HUES48 (cell line): Measurements from ENCODE around the gene BICD1.

Experiments
- H3K27ac ChIP-seq: one replicate; pipeline ENCODE4 v1.7.0; 2013; ENCODE audit warnings: low read depth, low read length, inconsistent platforms
- H3K27me3 ChIP-seq: 2 replicates; pipeline ENCODE4 v1.6.1; 2013; ENCODE audit warnings: mild to moderate bottlenecking, low read length; ENCODE audit not compliant: control insufficient read depth, insufficient read depth
- H3K36me3 ChIP-seq: 2 replicates; pipeline ENCODE4 v1.6.1; 2013; ENCODE audit warnings: low read length; ENCODE audit not compliant: control insufficient read depth, insufficient read depth
- H3K4me1 ChIP-seq: 2 replicates; pipeline ENCODE4 v1.6.1; 2013; ENCODE audit warnings: mild to moderate bottlenecking, low read length; ENCODE audit not compliant: control insufficient read depth, insufficient read depth
- H3K4me3 ChIP-seq: 2 replicates; pipeline ENCODE4 v1.5.1; 2013; ENCODE audit warnings: mild to moderate bottlenecking, low read depth, low read length
- H3K9ac ChIP-seq: 2 replicates; pipeline ENCODE4 v1.6.1; 2013; ENCODE audit warnings: mild to moderate bottlenecking, low read depth, low read length, moderate library complexity
- H3K9me3 ChIP-seq: 2 replicates; pipeline ENCODE4 v1.6.1; 2013; ENCODE audit warnings: low read length; ENCODE audit not compliant: control insufficient read depth, insufficient read depth

Gene BICD1

DNA sequence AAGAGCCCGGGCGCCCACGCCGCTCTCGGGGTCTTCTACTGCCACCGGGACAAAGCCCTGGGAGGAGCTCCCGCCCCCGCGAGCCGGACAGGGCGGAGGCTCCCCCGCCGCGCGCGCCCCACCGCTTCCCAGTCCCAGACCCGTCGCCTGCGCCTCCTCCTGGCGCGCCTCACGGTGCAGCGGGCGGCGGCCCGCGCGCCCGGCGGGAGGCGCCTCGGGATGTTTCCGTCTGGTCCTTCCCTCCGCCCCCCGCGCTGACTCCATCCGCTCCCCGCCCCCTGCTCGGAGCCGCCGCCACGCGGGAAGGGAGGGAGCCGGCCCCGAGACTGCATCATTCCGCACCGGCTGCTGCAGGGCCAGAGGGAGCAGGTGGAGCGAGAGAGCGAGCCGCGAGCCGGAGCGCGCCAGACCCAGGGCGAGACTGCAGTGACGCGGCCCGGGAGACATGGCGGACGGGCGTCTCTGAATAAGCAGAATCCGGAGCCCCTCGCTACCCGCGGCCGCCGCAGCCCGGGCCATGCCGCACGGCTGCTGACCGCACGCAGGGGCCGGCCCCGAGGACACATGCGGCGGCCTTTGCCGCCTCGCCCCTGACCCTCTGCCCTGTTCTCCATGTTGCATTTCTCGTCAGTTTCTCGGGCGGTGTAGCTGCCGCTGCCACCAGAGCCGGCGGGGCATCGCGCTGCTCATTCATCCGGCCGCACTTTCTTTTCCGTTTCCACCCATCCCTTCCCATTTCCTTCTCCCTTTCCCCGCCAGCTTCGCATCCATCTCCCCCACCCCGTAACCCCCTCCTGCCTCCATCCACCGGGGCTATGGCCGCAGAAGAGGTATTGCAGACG is at the start of gene BICD1:
Gene BICD1, plus strand, starts transcription at position 331 of the 842 bp plus-strand sequence. Its CDS starts 485 bp downstream, at position 816.
- peaks cover 19% of the 10 kb centered on the region for H3K36me3 ChIP-seq
- H3K27ac ChIP-seq, result peak within 1 kb of the TSS; percentile 92
- H3K4me3 ChIP-seq, result peak within 1 kb of the TSS; percentile 92

DNA sequence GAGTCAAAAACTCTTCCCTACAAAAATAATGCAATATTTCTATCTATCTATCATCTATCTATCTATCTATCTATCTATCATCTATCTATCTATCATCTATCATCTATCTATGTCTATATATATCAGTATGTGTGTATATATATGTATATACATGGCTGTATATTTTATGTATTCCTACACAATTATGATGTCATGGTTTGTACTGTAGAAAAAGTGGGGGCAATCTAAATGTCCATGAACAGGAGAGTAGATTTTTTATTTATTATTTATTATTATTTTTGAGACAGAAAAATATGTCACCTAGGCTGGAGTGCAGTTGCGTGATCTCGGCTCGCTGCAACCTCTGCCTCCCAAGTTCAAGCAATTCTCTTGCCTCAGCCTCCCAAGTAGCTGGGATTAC is 45.6 kb upstream of the BICD1 start:
- Histone ChIP-seq H3K4me3 (no peak overlapping the region), H3K27me3 (no peaks in the 10 kb centered on the region), H3K9me3 (no peaks in the 10 kb centered on the region), H3K36me3 (no peaks in the 10 kb centered on the region), H3K4me1 (no peaks in the 10 kb centered on the region), H3K9ac (no peak overlapping the region), H3K27ac (no peak overlapping the region)

More for the DNA sequence above, at the start of gene BICD1:
- Histone ChIP-seq H3K9ac (peak within 1 kb of the TSS; percentile 90), H3K27me3 (no peaks in the 10 kb centered on the region), H3K4me1 (peaks cover 24% of the 10 kb centered on the region), H3K9me3 (no peaks in the 10 kb centered on the region)

DNA sequence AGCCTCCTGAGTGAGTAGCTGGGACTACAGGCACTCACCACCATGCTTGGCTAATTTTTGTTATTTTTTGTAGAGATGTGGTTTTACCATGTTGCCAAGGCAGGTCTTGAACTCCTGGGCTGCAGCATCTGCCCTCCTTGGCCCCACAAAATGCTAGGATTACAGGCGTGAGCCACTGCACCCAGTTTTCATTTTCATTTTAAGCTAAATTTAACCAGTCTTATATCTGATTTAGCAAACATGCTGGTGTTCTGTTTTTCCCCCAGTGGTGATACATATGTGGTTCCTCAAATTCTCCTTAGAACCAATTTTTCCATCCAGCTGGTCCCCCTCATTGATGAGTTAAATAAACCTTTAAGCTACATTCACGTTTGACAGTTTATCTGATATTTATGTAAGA is 43.8 kb upstream of the BICD1 start:
- H3K27me3 ChIP-seq, result no peaks in the 10 kb centered on the region
- no peaks in the 10 kb centered on the region for H3K4me1 ChIP-seq
- H3K27ac ChIP-seq, result no peak overlapping the region
- no peaks in the 10 kb centered on the region for H3K36me3 ChIP-seq
- no peak overlapping the region for H3K9ac ChIP-seq
- no peaks in the 10 kb centered on the region for H3K9me3 ChIP-seq
- no peak overlapping the region for H3K4me3 ChIP-seq

DNA sequence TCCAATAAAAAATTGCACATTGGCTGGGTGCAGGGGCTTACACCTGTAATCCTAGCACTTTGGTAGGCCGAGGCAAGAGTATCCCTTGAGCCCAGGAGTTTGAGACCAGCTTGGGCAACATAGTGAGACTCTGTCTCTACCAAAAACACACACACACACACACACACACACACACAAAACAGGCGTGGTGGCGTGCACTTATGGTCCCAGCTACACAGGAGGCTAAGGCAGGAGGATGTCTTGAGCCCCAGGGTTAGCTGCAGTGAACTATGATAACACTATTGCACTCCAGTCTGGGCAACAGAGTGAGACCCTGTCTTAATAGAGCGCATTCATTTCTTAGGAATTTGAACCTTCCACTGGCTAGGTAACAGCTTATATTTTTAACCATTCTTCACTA is 42.9 kb upstream of the BICD1 start:
- Histone ChIP-seq H3K4me1 (no peaks in the 10 kb centered on the region), H3K9ac (no peak overlapping the region), H3K4me3 (no peak overlapping the region), H3K27ac (no peak overlapping the region), H3K9me3 (no peaks in the 10 kb centered on the region), H3K27me3 (no peaks in the 10 kb centered on the region), H3K36me3 (no peaks in the 10 kb centered on the region)

DNA sequence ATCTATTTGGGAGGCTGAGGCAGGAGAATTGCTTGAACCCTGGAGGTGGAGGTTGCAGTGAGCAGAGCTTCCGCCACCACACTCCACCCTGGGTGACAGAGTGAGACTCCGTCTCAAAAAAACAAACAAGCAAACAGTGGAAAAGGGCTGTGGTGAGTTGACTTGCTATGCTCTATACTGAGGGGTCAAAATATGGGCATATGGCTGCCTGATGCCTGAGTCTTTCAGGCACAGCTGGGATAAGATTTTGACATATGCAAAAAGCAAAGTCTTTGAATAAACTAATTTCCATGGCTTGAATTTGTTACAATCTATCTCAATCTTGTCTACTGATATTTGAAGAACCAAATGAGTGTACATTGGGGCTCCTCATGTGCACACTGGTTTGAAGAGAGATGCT is 40.4 kb upstream of the BICD1 start:
- Histone ChIP-seq H3K36me3 (no peaks in the 10 kb centered on the region), H3K9ac (no peak overlapping the region), H3K27ac (no peak overlapping the region), H3K9me3 (no peaks in the 10 kb centered on the region), H3K4me1 (no peaks in the 10 kb centered on the region), H3K27me3 (no peaks in the 10 kb centered on the region), H3K4me3 (no peak overlapping the region)

DNA sequence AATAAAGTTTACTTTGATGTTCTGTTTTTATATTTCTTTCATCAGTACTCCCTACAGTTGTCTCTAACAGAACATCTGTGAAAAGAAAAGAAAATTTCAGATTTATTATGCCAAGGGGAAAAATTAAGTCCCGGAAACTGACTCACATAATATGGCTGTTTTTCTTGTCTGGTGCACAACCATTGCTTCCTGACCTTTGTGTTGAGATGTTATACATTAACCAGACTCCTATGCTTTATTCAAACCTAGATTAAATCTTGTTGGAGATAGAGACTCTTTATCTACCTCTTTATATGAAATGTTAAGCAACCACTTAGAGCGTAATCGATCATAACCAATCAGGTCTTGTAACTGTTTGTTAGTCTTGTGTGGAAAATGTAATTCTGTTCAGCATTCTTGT is 37.6 kb upstream of the BICD1 start:
- no peaks in the 10 kb centered on the region for H3K36me3 ChIP-seq
- peaks cover 5% of the 10 kb centered on the region; the same call in 1 of the 2 replicates for H3K9me3 ChIP-seq
- no peaks in the 10 kb centered on the region for H3K4me1 ChIP-seq
- no peak overlapping the region for H3K27ac ChIP-seq
- H3K9ac ChIP-seq, result no peak overlapping the region
- H3K27me3 ChIP-seq, result no peaks in the 10 kb centered on the region
- H3K4me3 ChIP-seq, result no peak overlapping the region

DNA sequence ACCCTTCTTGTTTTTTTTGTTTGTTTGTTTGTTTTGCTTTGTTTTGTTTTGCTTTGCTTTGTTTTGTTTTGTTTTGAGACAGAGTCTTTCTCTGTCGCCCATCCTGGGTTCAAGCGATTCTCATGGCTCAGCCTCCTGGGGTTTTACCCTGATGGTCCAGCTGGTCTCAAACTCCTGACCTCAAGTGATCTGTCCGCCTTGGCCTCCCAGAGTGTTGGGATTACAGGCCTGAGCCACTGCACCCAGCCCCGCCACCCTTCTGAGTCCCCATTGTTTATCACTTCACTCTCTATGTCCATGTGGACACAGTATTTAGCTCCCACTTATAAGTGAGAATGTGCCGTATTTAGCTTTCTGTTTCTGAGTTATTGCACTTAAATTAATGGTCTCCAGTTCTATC is 36.9 kb upstream of the BICD1 start:
- no peaks in the 10 kb centered on the region for H3K27me3 ChIP-seq
- H3K36me3 ChIP-seq, result no peaks in the 10 kb centered on the region
- H3K9ac ChIP-seq, result no peak overlapping the region
- H3K4me3 ChIP-seq, result no peak overlapping the region
- no peak overlapping the region for H3K27ac ChIP-seq
- H3K4me1 ChIP-seq, result peaks cover 5% of the 10 kb centered on the region; the same call in 1 of the 2 replicates
- H3K9me3 ChIP-seq, result peaks cover 5% of the 10 kb centered on the region; the same call in 1 of the 2 replicates

DNA sequence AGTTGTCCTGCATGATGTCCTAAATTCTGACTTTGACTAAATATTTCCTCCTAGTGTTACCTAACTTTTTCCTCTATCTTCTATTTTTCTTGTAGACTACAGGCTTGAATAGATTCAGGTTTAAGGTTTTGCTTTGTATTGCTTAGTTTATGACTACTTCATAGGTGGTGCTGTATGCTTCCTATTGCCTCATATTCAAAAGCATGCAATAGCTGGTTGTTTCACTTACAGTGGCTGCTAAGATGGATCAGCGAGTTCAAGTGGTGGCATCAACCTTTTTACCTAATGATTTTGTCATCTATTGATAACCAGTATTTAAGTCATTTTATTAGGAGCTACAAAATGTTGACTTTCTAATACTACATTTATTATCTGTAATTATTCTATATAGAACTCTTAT is 36.3 kb upstream of the BICD1 start:
- H3K27ac ChIP-seq, result no peak overlapping the region
- H3K9ac ChIP-seq, result no peak overlapping the region
- no peaks in the 10 kb centered on the region for H3K27me3 ChIP-seq
- H3K4me3 ChIP-seq, result no peak overlapping the region
- H3K4me1 ChIP-seq, result peaks cover 10% of the 10 kb centered on the region; the same call in 1 of the 2 replicates
- H3K9me3 ChIP-seq, result peaks cover 5% of the 10 kb centered on the region; the same call in 1 of the 2 replicates
- H3K36me3 ChIP-seq, result no peaks in the 10 kb centered on the region

DNA sequence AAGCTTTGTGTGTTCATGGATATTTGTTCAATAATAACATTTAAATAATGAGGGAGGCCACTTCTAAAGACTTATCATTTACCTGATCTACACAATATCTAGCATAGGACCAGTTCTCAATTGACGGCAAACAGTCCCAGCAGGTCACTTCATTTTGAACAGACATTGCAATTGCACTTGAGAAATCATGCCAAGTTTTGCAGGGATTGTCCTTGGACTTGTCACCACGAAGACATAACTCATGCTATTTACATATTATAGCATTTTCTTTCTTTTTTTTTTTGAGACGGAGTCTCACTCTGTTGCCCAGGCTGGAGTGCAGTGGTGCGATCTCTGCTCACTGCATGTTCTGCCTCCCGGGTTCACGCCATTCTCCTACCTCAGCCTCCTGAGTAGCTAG is 34.5 kb upstream of the BICD1 start:
- Histone ChIP-seq H3K4me1 (peaks cover 10% of the 10 kb centered on the region; the same call in 1 of the 2 replicates), H3K36me3 (no peaks in the 10 kb centered on the region), H3K27me3 (no peaks in the 10 kb centered on the region), H3K27ac (no peak overlapping the region), H3K4me3 (no peak overlapping the region), H3K9me3 (peaks cover 5% of the 10 kb centered on the region; the same call in 1 of the 2 replicates), H3K9ac (no peak overlapping the region)

DNA sequence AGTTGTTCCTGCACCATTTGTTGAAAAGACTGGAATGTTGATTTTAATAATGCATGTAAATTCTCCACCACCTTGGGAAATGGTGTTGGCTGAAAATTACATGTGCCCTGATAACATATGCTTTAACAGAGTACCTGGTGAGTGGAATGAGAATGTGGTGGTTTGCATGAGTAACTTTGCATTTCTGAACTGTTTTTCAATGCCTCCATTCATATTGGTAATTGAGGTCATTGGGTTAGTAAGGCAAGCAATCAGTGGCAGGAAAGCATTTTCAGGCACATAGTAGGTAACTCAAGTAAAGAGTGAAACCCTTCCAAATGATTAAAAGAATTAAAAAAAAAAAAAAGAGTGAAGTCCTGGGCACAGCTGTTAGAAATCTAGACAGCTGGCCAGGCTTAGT is 32.2 kb upstream of the BICD1 start:
- Histone ChIP-seq H3K27ac (no peak overlapping the region), H3K9ac (no peak overlapping the region), H3K9me3 (peaks cover 5% of the 10 kb centered on the region; the same call in 1 of the 2 replicates), H3K4me3 (no peak overlapping the region), H3K36me3 (no peaks in the 10 kb centered on the region), H3K4me1 (peaks cover 14% of the 10 kb centered on the region; the same call in 1 of the 2 replicates), H3K27me3 (no peaks in the 10 kb centered on the region)

DNA sequence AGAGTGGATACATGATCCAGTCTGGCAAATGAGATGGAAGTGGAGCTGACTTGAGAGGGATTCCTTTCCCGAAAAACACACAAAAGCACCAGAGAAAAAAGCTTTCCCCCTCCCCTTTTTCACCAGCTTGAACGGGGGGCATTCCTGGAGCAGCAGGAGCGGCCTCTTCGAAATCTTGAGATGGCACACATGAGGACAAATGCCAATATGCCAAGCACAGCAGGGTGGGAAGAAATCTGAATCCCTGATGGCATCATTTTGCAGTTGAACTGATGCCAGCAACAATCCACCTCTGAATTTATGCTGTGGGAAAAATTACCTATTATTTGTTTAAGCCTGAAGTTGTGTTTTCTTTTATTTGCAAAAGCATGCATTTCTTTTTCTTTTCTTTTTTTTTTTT is 29.7 kb upstream of the BICD1 start:
- no peaks in the 10 kb centered on the region for H3K27me3 ChIP-seq
- peaks cover 5% of the 10 kb centered on the region; the same call in 1 of the 2 replicates for H3K9me3 ChIP-seq
- H3K4me3 ChIP-seq, result no peak overlapping the region
- H3K4me1 ChIP-seq, result peaks cover 19% of the 10 kb centered on the region; the same call in 1 of the 2 replicates
- no peak overlapping the region for H3K27ac ChIP-seq
- H3K36me3 ChIP-seq, result no peaks in the 10 kb centered on the region
- H3K9ac ChIP-seq, result no peak overlapping the region
